Measurements from ENCODE around the gene IPO7.

DNA sequence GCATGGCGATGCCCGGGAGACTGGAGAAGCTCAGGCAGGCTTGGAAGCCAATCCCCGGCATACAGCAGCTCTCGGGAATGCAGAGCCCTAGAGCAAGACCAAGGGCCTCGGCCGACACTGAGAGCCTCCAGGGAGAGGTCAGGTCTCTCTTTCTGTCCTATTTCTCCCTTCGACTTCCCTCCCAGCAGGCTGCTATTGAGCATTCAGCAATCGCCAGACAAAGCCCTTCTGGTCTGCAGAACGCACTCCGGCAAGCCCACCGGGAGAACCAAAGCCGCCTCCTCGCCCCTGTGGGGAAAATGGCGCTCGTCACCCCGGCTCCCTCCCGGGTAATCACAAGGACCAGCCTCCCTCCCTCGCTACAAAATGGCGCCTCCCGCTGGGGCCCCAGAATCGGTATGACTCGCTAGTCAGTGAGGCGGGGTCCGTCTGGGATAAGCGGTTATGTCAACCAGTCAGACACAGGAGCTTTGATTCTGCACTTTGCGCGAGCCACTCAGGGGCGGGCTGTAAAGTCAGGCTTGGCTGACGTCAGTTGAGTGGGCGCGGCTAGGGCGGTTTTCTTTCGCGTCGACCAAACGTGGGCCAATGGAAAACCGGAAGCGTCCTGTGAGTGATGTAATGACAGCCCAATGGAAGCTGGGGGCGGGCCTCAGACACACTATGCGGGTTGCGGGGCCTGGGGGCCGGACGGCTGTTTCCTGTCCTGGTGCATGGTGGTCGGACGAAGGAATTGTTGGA is 76.0 kb downstream of the IPO7 start, which contains the start of gene ZNF143:
- peak in 3 of 6 experiments; percentile 21 to 48 (median 38) for TF ChIP-seq CTCF (IDR thresholded peaks at IDR 0.05)
- peak; percentile 88 to 97 (median 94) for TF ChIP-seq POLR2A (IDR thresholded peaks at IDR 0.05)
- peak; percentile 98 to 99 for TF ChIP-seq POLR2AphosphoS5 (IDR thresholded peaks at IDR 0.05)

Measured in upper lobe of left lung (tissue), 4 donors.